ENCODE data around the gene STARD3NL.
"Not testable (repeated sequence)": the region's sequence is repeated elsewhere in the genome, so short reads cannot be mapped to it uniquely, and the experiment has no call there.

Gene STARD3NL

DNA sequence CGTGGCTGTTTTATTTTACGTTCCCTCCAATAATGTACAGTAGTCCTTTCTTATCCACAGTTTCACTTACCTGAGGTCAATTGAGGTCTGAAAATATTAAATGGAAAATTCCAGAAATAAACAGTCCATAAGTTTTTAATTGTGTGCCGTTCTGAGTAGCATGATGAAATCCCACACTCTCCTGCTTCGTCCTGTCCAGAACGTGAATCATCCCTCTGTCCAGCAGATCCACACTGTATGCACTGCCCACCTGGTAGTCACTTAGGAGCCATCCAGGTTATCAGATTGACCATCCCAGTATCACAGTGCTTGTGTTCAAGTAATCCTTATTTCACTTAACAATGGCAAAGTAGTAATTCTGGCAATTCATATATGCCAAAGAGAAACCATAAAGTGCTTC lies 46.3 kb downstream of the STARD3NL start:
- no peak for DNase-seq

DNA sequence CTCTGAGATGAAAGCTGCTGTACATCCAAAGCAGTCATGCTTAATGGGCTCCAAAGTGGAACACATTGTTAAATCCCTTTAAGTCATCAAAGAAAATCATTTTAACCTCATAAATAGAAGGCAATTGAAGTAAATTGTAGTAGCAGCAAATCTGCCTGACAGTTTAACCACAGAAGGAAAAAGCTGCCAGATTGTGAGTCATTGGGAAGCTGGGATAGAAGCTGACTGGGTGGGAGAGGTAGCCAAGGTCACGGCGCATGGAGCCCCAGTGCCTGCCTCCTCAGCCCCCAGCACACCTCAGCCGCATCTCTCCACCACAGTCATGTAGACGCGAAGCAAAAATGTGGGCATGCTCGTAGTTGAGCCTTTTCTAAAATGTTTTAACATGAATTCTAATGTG lies 51.3 kb downstream of the STARD3NL start:
- no peak for DNase-seq

DNA sequence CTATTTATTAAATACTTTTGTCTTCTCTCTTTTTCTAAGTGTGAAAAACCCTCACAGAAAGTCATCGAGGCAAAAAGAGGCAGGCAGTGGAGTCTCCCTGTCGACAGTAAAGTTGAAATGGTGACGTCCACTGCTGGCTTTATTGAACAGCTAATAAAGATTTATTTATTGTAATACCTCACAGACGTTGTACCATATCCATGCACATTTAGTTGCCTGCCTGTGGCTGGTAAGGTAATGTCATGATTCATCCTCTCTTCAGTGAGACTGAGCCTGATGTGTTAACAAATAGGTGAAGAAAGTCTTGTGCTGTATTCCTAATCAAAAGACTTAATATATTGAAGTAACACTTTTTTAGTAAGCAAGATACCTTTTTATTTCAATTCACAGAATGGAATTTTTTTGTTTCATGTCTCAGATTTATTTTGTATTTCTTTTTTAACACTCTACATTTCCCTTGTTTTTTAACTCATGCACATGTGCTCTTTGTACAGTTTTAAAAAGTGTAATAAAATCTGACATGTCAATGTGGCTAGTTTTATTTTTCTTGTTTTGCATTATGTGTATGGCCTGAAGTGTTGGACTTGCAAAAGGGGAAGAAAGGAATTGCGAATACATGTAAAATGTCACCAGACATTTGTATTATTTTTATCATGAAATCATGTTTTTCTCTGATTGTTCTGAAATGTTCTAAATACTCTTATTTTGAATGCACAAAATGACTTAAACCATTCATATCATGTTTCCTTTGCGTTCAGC lies 52.0 kb downstream of the STARD3NL start:
- DNase-seq, result no peak

DNA sequence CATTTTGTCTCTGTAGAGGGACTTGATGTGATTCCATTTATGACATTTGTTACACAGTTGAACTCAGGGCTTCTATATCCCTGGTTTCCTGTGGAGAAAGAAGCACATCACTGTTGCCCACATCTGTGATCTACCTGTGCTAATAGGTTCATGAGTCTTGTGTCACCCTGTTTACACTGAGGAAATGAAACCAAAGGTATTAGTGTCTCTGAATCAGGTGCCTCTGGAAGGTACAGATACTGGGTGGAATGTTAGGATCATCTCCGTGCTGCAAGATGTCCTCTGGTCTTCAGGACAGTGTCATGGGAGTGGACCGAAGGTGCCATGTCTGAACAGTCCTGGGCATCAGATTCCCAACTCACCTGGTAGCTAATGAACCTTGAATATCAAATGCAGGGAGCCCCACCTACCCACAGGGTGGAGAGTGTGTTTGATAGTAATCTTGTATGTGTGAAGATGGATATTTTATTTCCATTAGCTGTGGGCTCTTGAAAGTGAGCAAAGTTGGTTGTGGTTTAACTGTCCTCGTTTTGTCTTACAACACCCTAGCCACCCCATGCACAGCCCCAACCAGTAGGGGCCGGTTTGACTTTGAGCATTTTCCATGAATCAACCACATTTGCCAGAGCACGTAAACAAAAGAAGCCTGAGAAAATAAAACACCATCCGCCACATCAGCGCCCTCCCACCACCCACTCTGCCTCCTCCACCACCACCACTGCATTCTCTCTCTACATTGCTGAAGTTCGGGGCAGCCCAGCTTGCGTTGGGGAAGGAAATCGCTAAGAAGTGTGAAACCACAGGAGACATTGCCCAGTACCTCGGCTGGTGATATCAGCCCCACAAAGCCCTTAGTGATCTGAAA lies 54.7 kb downstream of the STARD3NL start:
- DNase-seq, result peak; percentile 94 to 96

DNA sequence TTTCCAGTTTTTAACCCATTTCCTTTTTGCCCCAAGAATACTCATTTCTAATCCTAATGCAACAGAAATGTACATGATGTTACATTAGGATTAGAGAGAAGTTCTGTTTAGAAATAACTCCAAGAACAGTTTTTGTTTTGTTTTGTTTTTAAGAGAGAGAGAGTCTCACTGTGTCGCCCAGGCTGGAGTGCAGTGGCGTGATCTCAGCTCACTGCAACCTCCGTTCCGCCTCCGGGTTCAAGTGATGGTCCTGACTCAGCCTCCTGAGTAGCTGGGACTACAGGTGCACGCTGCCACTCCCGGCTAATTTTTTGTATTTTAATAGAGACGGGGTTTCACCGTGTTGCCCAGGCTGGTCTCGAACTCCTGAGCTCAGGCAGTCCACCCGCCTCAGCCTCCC lies 56.7 kb downstream of the STARD3NL start:
- DNase-seq, result not testable (repeated sequence)

DNA sequence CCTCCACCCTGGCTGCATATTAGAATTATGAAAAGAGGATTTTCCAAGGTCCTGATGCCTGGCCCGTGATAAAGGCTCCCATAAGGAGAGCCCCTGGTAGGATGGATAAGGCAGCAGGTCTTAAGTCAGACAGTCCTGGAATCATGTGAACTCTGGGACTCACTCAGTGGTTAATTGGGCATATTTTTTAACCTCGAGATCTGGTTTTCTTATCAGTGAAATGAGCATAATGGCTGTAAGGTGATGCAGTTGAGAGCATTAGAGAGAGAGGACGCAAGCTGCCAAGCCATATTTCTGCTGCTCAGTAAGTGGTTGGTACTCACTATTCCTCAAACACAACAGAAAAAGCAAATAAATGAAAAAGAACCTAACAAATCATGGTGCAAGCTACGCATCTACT lies 57.6 kb downstream of the STARD3NL start:
- DNase-seq, result no peak

DNA sequence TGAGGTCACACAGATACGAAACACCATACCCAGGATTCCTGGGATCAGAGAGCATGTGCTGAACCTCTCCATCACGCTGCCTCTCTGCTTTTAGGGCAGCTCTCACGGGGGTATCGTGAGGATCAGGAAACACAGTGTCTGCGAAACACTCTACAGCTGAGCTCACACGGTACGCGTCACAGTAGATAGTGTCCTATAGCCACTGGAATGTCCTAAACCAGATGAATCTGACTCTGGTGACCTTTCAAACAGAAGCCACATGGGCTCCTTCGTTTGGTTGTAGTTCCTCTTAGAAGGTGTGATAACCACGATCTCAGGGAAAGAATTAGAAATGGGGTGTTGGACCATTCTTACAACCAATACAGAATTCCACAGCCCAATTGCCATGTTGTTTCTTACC lies 61.1 kb downstream of the STARD3NL start:
- not testable (repeated sequence) for DNase-seq

DNA sequence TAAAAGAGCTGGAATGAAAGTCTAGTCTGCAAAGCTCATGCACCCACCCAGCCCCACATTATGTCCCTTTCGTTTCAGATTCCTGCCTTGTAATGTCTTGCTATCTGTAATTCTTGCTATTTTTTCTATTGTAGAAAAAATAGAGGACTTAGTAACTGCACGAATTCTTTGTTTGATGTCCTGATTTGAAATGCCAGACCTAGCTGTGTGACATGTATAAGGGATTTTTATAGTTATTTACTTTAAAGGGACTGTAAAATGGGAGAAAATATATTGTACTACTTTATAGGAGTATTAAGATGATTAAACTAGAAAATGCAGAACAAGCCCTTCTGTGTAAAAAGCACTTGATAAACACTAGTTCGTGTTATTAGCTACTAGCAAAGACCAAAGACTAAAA lies 63.0 kb downstream of the STARD3NL start:
- no peak for DNase-seq

DNA sequence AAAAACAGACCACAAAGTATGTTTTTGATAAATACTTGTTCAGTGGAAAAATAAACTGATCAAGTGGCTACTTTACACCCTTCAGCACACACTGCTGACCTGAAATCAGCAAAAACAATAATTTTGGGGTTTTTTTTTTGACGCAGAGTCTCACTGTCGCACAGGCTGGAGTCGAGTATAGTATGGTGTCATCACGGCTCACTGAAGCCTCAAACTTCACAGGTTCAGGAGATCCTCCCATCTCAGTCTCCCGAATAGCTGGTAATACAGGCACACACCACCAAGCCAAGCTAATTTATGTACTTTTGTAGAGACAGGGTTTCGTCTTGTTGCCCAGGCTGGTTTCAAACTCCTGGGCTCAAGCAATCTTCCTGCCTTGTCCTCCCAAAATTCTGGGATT lies 64.8 kb downstream of the STARD3NL start:
- no peak for DNase-seq

DNA sequence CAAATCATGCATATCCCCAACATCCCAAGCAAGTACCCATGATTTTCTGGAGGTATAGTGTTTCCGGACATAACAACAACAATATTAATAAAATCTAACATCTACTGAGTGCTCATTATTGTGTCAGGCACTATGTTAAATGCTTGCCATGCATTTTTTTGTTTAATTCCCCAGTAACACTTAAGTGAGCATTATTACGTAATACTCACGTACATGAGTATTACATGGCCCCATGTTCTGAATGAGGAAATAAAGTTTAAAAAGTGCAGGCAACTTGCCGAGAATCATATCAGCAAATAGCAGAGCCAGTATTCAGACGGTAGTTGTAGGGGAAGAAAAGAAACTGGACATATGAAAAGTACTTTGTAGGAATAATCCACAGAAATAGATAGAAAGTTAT lies 65.3 kb downstream of the STARD3NL start:
- peak; percentile 56 to 79 for DNase-seq

DNA sequence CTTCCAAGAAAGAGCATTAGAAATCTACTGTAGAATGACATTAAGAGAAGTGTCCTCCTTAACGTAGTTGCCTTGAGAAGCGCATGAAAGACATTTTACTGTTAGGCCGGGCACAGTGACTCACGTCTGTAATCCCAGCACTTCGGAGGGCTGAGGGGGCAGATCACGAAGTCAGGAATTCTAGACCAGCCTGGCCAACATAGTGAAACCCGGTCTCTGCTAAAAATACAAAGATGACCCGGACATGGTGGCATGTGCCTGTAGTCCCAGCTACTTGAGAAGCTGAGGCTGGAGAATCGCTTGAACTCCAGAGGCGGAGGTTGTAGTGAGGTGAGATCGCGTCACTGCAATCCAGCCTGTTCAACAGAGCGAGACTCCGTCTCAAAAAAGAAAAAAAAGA lies 66.5 kb downstream of the STARD3NL start:
- no peak for DNase-seq

DNA sequence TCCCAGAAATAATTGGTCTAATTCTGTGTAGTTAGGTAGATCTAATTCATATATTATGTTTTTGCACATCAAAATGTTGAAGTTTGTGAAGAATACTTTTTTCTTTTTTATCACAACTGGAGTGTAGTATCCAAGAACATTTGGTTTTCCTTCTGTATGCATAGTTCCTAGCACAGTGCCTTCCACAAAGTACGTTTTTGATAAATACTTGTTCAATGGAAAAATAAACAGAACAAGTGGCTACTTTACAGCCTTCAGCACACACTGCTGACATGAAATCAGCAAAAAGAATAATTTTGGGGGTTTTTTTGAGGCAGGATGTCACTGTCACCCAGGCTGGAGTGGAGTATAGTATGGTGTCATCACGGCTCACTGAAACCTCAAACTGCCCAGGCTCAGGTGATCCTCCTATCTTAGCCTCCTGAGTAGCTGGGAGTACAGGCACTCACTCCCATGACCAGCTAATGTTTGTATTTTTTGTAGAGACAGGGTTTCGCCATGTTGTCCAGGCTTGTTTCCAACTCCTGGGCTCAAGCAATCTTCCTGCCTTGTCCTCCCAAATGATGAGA lies 67.4 kb downstream of the STARD3NL start:
- no peak for DNase-seq

DNA sequence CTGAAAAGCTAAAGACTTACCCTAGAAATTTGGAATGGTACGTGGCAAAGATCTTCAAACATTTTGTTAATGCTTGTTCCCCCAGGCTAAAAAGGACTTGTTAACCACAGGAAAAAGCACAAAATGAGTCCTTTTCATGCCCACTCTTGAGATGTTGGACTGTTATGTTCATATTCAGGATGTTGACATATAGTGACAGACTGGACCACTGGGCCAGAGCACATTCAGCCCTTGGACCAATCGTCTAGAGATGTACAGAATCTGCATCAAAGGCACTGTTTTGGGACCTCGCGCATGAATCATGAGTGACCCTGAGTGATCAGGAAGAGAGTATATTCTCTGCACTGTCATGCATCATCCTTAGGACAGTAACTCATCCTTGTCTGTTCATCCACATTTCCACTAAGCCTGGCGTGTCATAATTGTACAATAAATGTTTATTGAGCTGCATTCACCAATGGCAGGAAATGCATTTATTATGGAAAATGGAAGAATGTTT lies 70.1 kb downstream of the STARD3NL start:
- DNase-seq, result no peak

DNA sequence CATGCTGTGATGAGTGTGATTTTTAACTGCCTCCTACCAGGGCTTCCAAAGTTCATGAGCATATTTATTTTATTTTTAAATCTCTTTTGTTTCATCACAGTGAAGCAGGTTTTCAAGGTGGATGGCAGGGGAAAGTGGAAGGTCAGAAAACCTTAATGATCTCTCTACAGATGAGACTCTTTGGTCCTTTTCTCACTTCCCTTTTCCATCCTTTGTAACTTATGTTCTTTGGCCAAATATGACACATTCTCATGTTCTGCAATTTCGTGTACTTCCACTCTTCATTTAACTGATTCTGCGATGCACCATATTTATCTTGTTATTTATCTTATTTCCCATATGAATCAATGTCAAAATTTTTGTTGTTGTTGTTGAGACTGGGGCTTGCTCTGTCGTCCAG lies 71.8 kb downstream of the STARD3NL start:
- DNase-seq, result peak in 1 of 2 experiments; percentile 11

DNA sequence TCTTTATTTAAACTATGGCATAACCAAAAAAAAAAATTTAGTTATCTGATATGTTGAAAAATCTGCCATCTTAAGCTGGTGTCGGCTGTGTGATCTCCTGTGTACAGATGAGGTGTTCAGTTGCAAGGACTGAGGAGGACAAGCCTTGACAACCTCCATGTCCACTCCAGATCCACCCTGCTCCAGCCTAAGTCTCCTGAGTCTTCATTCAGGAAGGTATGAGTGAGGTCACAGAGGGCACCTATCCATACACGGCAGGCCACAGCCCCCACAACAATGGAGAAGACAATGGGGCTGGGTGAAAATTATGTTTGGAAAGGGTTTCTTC lies 79.3 kb downstream of the STARD3NL start:
- DNase-seq, result no peak

DNA sequence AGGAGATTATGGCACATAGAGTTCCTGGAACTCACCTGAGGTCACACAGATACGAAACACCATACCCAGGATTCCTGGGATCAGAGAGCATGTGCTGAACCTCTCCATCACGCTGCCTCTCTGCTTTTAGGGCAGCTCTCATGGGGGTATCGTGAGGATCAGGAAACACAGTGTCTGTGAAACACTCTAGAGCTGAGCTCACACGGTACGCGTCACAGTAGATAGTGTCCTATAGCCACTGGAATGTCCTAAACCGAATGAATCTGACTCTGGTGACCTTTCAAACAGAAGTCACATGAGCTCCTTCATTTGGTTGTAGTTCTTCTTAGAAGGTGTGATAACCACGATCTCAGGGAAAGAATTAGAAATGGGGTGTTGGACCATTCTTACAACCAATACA lies 81.1 kb downstream of the STARD3NL start:
- not testable (repeated sequence) for DNase-seq

DNA sequence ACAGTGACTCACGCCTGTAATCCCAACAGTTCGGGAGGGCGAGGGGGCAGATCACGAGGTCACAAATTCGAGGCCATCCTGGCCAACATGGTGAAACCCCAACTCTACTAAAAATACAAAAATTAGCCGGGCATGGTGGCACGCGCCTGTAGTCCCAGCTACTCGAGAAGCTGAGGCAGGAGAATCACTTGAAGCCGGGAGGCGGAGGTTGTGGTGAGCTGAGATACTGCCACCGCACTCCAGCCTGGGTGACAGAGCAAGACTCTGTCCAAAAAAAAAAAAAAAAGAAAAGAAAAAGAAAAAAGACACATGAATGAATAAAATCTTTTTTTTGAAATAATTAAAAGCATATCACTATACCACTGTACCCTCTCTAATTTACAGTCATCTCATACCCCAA lies 83.6 kb downstream of the STARD3NL start:
- DNase-seq, result not testable (repeated sequence)

DNA sequence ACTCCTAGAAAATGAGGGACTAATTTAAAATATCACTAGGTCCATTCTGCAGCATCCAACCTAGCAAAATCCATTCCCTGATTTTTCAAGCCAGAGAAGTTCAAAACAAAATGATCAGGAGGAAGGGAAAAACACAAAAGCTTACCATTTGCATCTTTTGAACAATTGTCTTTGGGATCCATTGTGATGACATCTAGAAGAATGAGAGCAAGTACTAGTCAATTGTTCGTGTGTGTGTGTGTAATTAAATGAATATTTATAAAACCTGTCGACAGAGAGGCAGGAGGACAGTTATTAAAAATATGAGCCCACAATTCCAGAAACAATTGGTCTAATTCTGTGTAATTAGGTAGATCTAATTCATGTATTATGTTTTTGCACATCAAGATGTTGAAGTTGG lies 84.0 kb downstream of the STARD3NL start:
- not testable (repeated sequence) for DNase-seq

DNA sequence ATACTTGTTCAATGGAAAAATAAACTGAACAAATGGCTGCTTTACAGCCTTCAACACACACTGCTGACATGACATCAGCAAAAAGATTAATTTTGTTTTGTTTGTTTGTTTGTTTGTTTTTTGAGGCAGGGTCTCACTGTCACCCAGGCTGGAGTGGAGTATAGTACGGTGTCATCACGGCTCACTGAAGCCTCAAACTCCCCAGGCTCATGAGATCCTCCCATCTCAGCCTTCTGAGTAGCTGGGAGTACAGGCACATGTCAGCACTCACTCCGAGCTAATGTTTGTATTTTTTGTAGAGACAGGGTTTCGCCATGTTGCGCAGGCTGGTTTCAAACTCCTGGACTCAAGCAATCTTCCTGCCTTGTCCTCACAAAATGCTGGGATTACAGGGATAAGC lies 84.5 kb downstream of the STARD3NL start:
- DNase-seq, result no peak

DNA sequence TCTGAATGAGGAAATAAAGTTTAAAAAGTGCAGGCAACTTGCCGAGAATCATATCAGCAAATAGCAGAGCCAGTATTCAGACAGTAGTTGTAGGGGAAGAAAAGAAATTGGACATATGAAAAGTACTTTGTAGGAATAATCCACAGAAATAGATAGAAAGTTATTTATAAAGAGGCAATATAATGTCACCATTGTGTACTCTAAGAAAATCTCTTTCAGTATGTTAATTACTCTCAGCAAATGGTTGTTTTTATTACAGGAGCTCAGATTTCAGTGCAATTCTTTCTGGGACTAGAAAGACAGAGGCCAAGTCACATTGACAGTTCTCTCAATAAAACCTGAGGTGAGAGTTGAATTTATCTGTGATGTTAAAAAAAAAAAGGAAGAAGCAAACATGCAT lies 85.2 kb downstream of the STARD3NL start:
- DNase-seq, result not testable (repeated sequence)

DNA sequence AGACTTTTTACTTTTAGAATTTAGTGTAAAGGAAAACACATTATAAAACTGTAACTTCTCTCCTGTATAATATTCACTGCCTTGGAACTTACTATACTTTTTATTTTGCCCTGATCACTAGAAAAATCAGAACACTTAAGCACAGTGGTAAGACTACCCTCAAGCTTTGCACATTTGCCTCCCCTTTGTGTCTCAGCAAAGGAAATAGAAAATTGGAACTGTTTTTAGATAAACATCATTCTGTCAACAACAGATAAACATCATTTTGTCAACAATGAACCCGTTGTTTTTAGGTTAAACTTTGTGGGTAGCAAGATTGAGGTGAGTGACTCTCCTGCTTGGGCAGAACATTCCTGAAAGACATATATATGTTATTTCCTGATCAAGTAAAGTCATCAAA lies 86.6 kb downstream of the STARD3NL start:
- not testable (repeated sequence) for DNase-seq

DNA sequence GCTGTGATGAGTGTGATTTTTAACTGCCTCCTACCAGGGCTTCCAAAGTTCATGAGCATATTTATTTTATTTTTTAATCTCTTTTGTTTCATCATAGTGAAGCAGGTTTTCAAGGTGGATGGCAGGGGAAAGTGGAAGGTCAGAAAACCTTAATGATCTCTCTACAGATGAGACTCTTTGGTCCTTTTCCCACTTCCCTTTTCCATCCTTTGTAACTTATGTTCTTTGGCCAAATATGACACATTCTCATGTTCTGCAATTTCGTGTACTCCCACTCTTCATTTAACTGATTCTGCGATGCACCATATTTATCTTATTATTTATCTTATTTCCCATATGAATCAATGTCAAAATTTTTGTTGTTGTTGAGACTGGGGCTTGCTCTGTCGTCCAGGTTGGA lies 87.9 kb downstream of the STARD3NL start:
- peak; percentile 65 to 74 for DNase-seq

DNA sequence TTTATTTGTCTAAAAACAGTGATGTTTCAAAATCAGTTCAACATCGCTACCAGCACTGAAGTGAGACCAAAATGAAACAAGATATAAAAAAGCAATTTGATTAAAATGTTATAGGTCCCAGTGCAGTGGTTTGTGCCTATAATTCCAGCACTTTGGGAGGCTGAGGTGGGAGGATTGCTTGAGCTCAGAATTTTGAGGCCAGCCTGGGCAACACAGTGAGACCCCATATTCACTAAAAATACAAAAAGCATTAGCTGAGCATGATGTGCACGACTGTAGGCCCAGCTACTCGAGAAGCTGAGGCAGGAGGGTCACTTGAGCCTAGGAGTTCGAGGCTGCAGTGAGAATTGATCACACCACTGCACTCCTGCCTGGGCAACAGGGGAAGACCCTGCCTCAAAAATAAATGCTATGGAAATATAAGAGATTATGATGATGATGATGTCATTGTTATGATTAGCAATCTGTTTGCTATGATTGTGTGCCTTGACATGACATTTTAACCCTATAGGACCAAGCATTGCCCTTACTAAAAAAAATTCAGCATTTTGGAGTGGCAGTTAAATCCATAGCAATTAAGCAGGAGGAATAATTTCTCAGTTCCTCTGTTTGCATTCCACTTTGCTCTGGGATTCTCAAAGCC lies 91.8 kb downstream of the STARD3NL start:
- not testable (repeated sequence) for DNase-seq
